WTC11 (cell line): ENCODE results near the gene SYNE3. TPM values are rescaled to one million over a fixed set of nuclear protein-coding genes. Genes with fewer than 3 reads are reported as not detected.
A peak's percentile ranks its signal among the peaks of the same experiment; 100 is the strongest.

ENCODE experiments used
- ATAC-seq: fragments of 200-7000 bp; cut with Tn5 transposase; 2 replicates; pipeline ENCODE4 v1.10.0; 2021; ENCODE audit warnings: mild to moderate bottlenecking, moderate library complexity
- CTCF ChIA-PET: fragments of 300-600 bp; sonication (Branson Sonifier 250); formaldehyde crosslinking; loops from one replicate; lab custom pipeline; 2021; ENCODE audit warnings: antibody characterized with exemption; lab: Charles Lee
- POLR2A ChIA-PET: fragments of 350-600 bp; sonication (Branson Sonifier 250); formaldehyde crosslinking; loops from one replicate; lab custom pipeline; 2021; ENCODE audit warnings: antibody characterized with exemption; lab: Charles Lee
- DNase-seq: peaks from one replicate; pipeline ENCODE4 v3.0.0; 2021; ENCODE audit warnings: low spot score
- H3K27ac Mint-ChIP-seq: 2 replicates; pipeline ENCODE4 v1.8.0; 2021; ENCODE audit warnings: mixed read lengths
- H3K27me3 Mint-ChIP-seq: 2 replicates; pipeline ENCODE4 v1.8.0; 2021; ENCODE audit warnings: low read depth, mild to moderate bottlenecking, moderate library complexity, mixed read lengths
- H3K36me3 Mint-ChIP-seq: 2 replicates; pipeline ENCODE4 v1.8.0; 2021; ENCODE audit warnings: mixed read lengths
- H3K4me1 Mint-ChIP-seq: 2 replicates; pipeline ENCODE4 v1.8.0; 2022; ENCODE audit warnings: mixed read lengths
- H3K4me3 Mint-ChIP-seq: 2 replicates; pipeline ENCODE4 v1.8.0; 2021; ENCODE audit warnings: mild to moderate bottlenecking, moderate library complexity, mixed read lengths
- H3K9me3 Mint-ChIP-seq: 2 replicates; pipeline ENCODE4 v1.8.0; 2021; ENCODE audit warnings: mixed read lengths
- ATF2 ChIP-seq: sonication (generic); formaldehyde crosslinking; IDR thresholded peaks from 2 replicates; pipeline ENCODE4 v1.8.1; 2022; ENCODE audit warnings: low read depth, missing genetic modification reagents, borderline replicate concordance
- CREM ChIP-seq: sonication (generic); formaldehyde crosslinking; IDR thresholded peaks from 2 replicates; pipeline ENCODE4 v1.8.1; 2022; ENCODE audit warnings: mild to moderate bottlenecking, missing genetic modification reagents, moderate library complexity
- ELF4 ChIP-seq: sonication (generic); formaldehyde crosslinking; IDR thresholded peaks from 2 replicates; pipeline ENCODE4 v1.8.1; 2022; ENCODE audit warnings: low read depth, mild to moderate bottlenecking, moderate library complexity, missing genetic modification reagents
- ESRRA ChIP-seq: sonication (generic); formaldehyde crosslinking; IDR thresholded peaks from 2 replicates; pipeline ENCODE4 v1.8.1; 2022; ENCODE audit warnings: mild to moderate bottlenecking, missing genetic modification reagents, borderline replicate concordance
- ETV6 ChIP-seq: sonication (generic); formaldehyde crosslinking; IDR thresholded peaks from 2 replicates; pipeline ENCODE4 v1.8.1; 2022; ENCODE audit warnings: mild to moderate bottlenecking, missing genetic modification reagents
- GABPB1 ChIP-seq: sonication (generic); formaldehyde crosslinking; IDR thresholded peaks from 2 replicates; pipeline ENCODE4 v1.8.1; 2023; ENCODE audit warnings: mild to moderate bottlenecking, missing genetic modification reagents
- GRHL2 ChIP-seq: fragments of 250-450 bp; sonication (Bioruptor Pico); IDR thresholded peaks from 2 replicates; pipeline ENCODE4 v1.8.0; 2022; ENCODE audit warnings: mild to moderate bottlenecking, moderate library complexity; ENCODE audit not compliant: insufficient replicate concordance, severe bottlenecking
- JAZF1 ChIP-seq: fragments of 250-450 bp; sonication (Bioruptor Pico); IDR thresholded peaks from 2 replicates; pipeline ENCODE4 v1.9.0; 2021; ENCODE audit warnings: moderate library complexity, mild to moderate bottlenecking, inconsistent platforms
- JUN ChIP-seq: sonication (generic); formaldehyde crosslinking; IDR thresholded peaks from 2 replicates; pipeline ENCODE4 v1.8.0; 2023; ENCODE audit warnings: mild to moderate bottlenecking, missing genetic modification reagents
- KAT7 ChIP-seq: sonication (generic); formaldehyde crosslinking; IDR thresholded peaks from 2 replicates; pipeline ENCODE4 v1.8.1; 2023; ENCODE audit warnings: missing genetic modification reagents, mild to moderate bottlenecking, borderline replicate concordance
- MLX ChIP-seq: sonication (generic); formaldehyde crosslinking; IDR thresholded peaks from 2 replicates; pipeline ENCODE4 v1.8.1; 2023; ENCODE audit warnings: mild to moderate bottlenecking, missing genetic modification reagents, moderate library complexity
- RELA ChIP-seq: sonication (generic); formaldehyde crosslinking; IDR thresholded peaks from 2 replicates; pipeline ENCODE4 v1.8.1; 2022; ENCODE audit warnings: missing genetic modification reagents, mild to moderate bottlenecking, borderline replicate concordance
- SMAD4 ChIP-seq: sonication (generic); formaldehyde crosslinking; IDR thresholded peaks from 2 replicates; pipeline ENCODE4 v1.8.0; 2022; ENCODE audit warnings: mild to moderate bottlenecking, missing genetic modification reagents
- ZBTB43 ChIP-seq: sonication (generic); formaldehyde crosslinking; IDR thresholded peaks from 2 replicates; pipeline ENCODE4 v1.8.1; 2023; ENCODE audit warnings: mild to moderate bottlenecking, missing genetic modification reagents
- ZNF121 ChIP-seq: sonication (generic); formaldehyde crosslinking; IDR thresholded peaks from 2 replicates; pipeline ENCODE4 v1.8.0; 2023; ENCODE audit warnings: missing genetic modification reagents
- ZNF317 ChIP-seq: sonication (generic); formaldehyde crosslinking; IDR thresholded peaks from 2 replicates; pipeline ENCODE4 v1.8.1; 2023; ENCODE audit warnings: low read depth, mild to moderate bottlenecking, moderate library complexity, missing genetic modification reagents, borderline replicate concordance
- ZNF396 ChIP-seq: fragments of 250-450 bp; sonication (Bioruptor Pico); IDR thresholded peaks from 2 replicates; pipeline ENCODE4 v1.8.0; 2021; ENCODE audit warnings: mild to moderate bottlenecking, moderate library complexity, borderline replicate concordance
- total RNA-seq: library from RNA; stranded (reverse); gene quantifications from 3 replicates; pipeline ENCODE4 v1.2.3, GENCODE V29; 2021
- TF ChIP-seq, protein P1 (sequence below): fragments of 250-450 bp; sonication (Bioruptor Pico); IDR thresholded peaks from 2 replicates; pipeline ENCODE4 v1.8.0; 2021; ENCODE audit warnings: mild to moderate bottlenecking
- TF ChIP-seq, protein P2 (sequence below): fragments of 250-450 bp; sonication (Bioruptor Pico); IDR thresholded peaks from 2 replicates; pipeline ENCODE4 v1.9.0; 2021; ENCODE audit warnings: mild to moderate bottlenecking, borderline replicate concordance
- TF ChIP-seq, protein P3 (sequence below): fragments of 250-450 bp; sonication (Bioruptor Pico); IDR thresholded peaks from 2 replicates; pipeline ENCODE4 v1.9.0; 2021; ENCODE audit warnings: mild to moderate bottlenecking
- TF ChIP-seq, protein P4 (sequence below): sonication (generic); formaldehyde crosslinking; IDR thresholded peaks from 2 replicates; pipeline ENCODE4 v1.8.0; 2023; ENCODE audit warnings: missing genetic modification reagents

The SYNE3 gene
- total RNA-seq, 1 experiment from 2014 or later = 0.24 TPM

DNA sequence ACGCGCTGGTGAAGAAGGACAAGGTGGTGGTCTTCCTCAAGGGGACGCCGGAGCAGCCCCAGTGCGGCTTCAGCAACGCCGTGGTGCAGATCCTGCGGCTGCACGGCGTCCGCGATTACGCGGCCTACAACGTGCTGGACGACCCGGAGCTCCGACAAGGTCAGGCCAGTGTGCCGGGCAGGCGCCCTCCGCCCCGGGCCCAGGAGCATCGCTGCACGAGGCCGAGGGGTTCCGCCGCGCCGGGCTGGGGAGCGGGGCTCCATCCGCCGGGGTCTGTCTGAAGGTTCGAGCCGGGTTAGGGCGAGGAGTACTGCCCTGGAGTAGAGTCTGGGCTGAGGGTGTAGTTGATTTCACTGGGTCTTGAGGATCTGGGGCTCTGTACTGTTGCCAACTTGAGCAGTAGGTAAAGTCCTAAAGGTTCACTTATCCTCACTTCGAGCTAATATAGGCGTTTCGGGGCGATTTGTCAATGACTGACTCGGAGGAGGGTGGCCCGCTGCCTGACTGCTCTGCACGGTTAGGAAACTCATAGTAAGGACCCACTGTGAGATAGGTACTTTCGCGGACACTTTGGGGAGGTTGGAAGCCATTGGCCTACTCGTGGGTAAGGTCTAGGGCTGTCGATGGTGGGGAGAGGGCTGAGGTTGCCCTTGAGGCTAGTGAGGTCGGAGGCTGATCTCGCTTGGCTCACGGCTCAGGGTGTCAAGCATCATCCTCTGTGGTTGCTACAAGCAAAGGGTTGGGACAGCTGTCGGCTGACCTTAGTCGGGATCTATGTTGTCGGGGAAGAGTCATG, 19.0 kb upstream of the SYNE3 start:
- Mint-ChIP-seq H3K36me3 (peaks cover 16% of the 10 kb centered on the region), H3K27me3 (no peaks in the 10 kb centered on the region), H3K4me1 (peaks cover 45% of the 10 kb centered on the region), H3K27ac (peak overlapping the region; percentile 81), H3K4me3 (peak overlapping the region; percentile 97), H3K9me3 (no peaks in the 10 kb centered on the region)
- POLR2A ChIA-PET = interaction anchor here (1.7 kb wide), 1 partner anchor 9 kb away, joined by 4 read pairs; no protein-coding TSS in a partner anchor
- 0 out of 2 replicates have a peak, but pooled peaks have one; percentile 58 for TF ChIP-seq RELA (CRISPR knock-in tag)
- no peak for TF ChIP-seq JUN
- TF ChIP-seq, protein P1, sequence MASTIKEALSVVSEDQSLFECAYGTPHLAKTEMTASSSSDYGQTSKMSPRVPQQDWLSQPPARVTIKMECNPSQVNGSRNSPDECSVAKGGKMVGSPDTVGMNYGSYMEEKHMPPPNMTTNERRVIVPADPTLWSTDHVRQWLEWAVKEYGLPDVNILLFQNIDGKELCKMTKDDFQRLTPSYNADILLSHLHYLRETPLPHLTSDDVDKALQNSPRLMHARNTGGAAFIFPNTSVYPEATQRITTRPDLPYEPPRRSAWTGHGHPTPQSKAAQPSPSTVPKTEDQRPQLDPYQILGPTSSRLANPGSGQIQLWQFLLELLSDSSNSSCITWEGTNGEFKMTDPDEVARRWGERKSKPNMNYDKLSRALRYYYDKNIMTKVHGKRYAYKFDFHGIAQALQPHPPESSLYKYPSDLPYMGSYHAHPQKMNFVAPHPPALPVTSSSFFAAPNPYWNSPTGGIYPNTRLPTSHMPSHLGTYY (CRISPR knock-in tag) = no peak
- TF ChIP-seq GABPB1 (CRISPR knock-in tag) = no peak; the same call in 1 of the 2 replicates
- TF ChIP-seq ETV6 (CRISPR knock-in tag) = no peak
- peak; percentile 72; the same call in 1 of the 2 replicates for TF ChIP-seq ESRRA (CRISPR knock-in tag)
- TF ChIP-seq ZNF121 (CRISPR knock-in tag) = no peak
- TF ChIP-seq, protein P2, sequence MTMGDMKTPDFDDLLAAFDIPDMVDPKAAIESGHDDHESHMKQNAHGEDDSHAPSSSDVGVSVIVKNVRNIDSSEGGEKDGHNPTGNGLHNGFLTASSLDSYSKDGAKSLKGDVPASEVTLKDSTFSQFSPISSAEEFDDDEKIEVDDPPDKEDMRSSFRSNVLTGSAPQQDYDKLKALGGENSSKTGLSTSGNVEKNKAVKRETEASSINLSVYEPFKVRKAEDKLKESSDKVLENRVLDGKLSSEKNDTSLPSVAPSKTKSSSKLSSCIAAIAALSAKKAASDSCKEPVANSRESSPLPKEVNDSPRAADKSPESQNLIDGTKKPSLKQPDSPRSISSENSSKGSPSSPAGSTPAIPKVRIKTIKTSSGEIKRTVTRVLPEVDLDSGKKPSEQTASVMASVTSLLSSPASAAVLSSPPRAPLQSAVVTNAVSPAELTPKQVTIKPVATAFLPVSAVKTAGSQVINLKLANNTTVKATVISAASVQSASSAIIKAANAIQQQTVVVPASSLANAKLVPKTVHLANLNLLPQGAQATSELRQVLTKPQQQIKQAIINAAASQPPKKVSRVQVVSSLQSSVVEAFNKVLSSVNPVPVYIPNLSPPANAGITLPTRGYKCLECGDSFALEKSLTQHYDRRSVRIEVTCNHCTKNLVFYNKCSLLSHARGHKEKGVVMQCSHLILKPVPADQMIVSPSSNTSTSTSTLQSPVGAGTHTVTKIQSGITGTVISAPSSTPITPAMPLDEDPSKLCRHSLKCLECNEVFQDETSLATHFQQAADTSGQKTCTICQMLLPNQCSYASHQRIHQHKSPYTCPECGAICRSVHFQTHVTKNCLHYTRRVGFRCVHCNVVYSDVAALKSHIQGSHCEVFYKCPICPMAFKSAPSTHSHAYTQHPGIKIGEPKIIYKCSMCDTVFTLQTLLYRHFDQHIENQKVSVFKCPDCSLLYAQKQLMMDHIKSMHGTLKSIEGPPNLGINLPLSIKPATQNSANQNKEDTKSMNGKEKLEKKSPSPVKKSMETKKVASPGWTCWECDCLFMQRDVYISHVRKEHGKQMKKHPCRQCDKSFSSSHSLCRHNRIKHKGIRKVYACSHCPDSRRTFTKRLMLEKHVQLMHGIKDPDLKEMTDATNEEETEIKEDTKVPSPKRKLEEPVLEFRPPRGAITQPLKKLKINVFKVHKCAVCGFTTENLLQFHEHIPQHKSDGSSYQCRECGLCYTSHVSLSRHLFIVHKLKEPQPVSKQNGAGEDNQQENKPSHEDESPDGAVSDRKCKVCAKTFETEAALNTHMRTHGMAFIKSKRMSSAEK (CRISPR knock-in tag) = no peak
- TF ChIP-seq ATF2 = no peak
- no peak for TF ChIP-seq ELF4 (CRISPR knock-in tag)
- DNase-seq (peak; percentile 34), ATAC-seq (peak; percentile 1)
- CTCF ChIA-PET = interaction anchor here (0.9 to 2.5 kb wide), 6 partner anchors 31 to 563 kb away, joined by 3 to 13 read pairs (median 4); no protein-coding TSS in a partner anchor

- peaks cover 23% of the 10 kb centered on the region for H3K36me3 Mint-ChIP-seq
- ChIA-PET POLR2A (interaction anchor here (0.7 to 1.7 kb wide), 4 partner anchors 9 to 99 kb away, joined by 3 to 4 read pairs (median 4); partner anchors contain the start of gene SYNE3), CTCF (interaction anchor here (0.7 to 2.5 kb wide), 9 partner anchors 9 to 564 kb away, joined by 3 to 13 read pairs (median 3); no protein-coding TSS in a partner anchor)
- DNase-seq (peak; percentile 97), ATAC-seq (peak; percentile 95)
- no peaks in the 10 kb centered on the region for H3K27me3 Mint-ChIP-seq
- no peaks in the 10 kb centered on the region for H3K9me3 Mint-ChIP-seq
- H3K27ac Mint-ChIP-seq = peak within 1 kb of the TSS; percentile 87
- H3K4me3 Mint-ChIP-seq = peak within 1 kb of the TSS; percentile 97
- H3K4me1 Mint-ChIP-seq = peaks cover 45% of the 10 kb centered on the region
- TF ChIP-seq ZNF396 (CRISPR knock-in tag) (no peak), SMAD4 (no peak), CREM (CRISPR knock-in tag) (peak; percentile 82; the same call in 1 of the 2 replicates), ZBTB43 (CRISPR knock-in tag) (no peak), ZNF317 (no peak), KAT7 (CRISPR knock-in tag) (0 out of 2 replicates have a peak, but pooled peaks have one; percentile 68), RELA (CRISPR knock-in tag) (no peak), GRHL2 (no peak), JAZF1 (CRISPR knock-in tag) (no peak), MLX (CRISPR knock-in tag) (no peak)
- TF ChIP-seq, protein P3, sequence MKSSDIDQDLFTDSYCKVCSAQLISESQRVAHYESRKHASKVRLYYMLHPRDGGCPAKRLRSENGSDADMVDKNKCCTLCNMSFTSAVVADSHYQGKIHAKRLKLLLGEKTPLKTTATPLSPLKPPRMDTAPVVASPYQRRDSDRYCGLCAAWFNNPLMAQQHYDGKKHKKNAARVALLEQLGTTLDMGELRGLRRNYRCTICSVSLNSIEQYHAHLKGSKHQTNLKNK (CRISPR knock-in tag) = no peak
- TF ChIP-seq, protein P4, sequence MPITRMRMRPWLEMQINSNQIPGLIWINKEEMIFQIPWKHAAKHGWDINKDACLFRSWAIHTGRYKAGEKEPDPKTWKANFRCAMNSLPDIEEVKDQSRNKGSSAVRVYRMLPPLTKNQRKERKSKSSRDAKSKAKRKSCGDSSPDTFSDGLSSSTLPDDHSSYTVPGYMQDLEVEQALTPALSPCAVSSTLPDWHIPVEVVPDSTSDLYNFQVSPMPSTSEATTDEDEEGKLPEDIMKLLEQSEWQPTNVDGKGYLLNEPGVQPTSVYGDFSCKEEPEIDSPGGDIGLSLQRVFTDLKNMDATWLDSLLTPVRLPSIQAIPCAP (CRISPR knock-in tag) = no peak
These were observed 18.1 kb upstream of the SYNE3 start, which contains the start of gene GLRX5 for GRCh38 chr14:95534299-95535225. GLRX5 (plus strand) TSS chr14:95535050; CDS start chr14:95535090, 40 bp downstream.
